Esophagus (tissue), 2 donors: ENCODE results near the gene ZDHHC3. TPM values are rescaled to one million over a fixed set of nuclear protein-coding genes. Genes with fewer than 3 reads are reported as not detected.
"Not testable (repeated sequence)": the region's sequence is repeated elsewhere in the genome, so short reads cannot be mapped to it uniquely, and the experiment has no call there.

Experiments
- H3K27ac ChIP-seq, 2 donors: one replicate each; pipeline ENCODE4 v1.5.1; 2013; ENCODE audit warnings: low read depth in 2 of 2, mild to moderate bottlenecking in 2 of 2, inconsistent platforms in 1 of 2, low read length in 1 of 2, moderate library complexity in 1 of 2
- H3K27me3 ChIP-seq, 2 donors: one replicate each; pipeline ENCODE4 v1.6.1; 2013; ENCODE audit warnings: low read length in 2 of 2, control low read depth in 1 of 2, mild to moderate bottlenecking in 1 of 2; ENCODE audit not compliant: insufficient read depth in 2 of 2, control insufficient read depth in 1 of 2
- H3K36me3 ChIP-seq, 2 donors: one replicate each; pipeline ENCODE4 v1.6.1; 2013; ENCODE audit warnings: low read length in 1 of 2; ENCODE audit not compliant: control insufficient read depth in 2 of 2, insufficient read depth in 2 of 2
- H3K4me1 ChIP-seq, 2 donors: one replicate each; pipeline ENCODE4 v1.6.1; 2013; ENCODE audit warnings: low read length in 1 of 2; ENCODE audit not compliant: control insufficient read depth in 2 of 2, insufficient read depth in 2 of 2
- H3K4me3 ChIP-seq, 2 donors: one replicate each; pipeline ENCODE4 v1.5.1; 2013; ENCODE audit warnings: low read length in 2 of 2, mild to moderate bottlenecking in 2 of 2, low read depth in 1 of 2, moderate library complexity in 1 of 2
- H3K9me3 ChIP-seq, 2 donors: one replicate each; pipeline ENCODE4 v1.6.1; 2013; ENCODE audit warnings: mild to moderate bottlenecking in 2 of 2, low read depth in 1 of 2, low read length in 1 of 2, moderate library complexity in 1 of 2; ENCODE audit not compliant: control insufficient read depth in 2 of 2, insufficient read depth in 1 of 2
- WGBS, 2 donors: extraction: QIAGEN DNeasy Blood & Tissue Kit; methylation state at CpG; one replicate each; pipeline ENCODE4 v1.1.7; 2013; 5-methylcytosine and 5-hydroxymethylcytosine counted together
- polyA plus RNA-seq, 2 donors: library from polyadenylated mRNA; stranded (reverse); fragments of 200-250 nt; gene quantifications; one replicate each; pipeline ENCODE4 v1.2.3, GENCODE V29; 2013
- donor health status: healthy with polysubstance abuse.
- donor health status: Bipolar disorder and iron deficiency.

The ZDHHC3 gene
- polyA plus RNA-seq, 2 donors, result 26.0 to 50.1 TPM

- Histone ChIP-seq H3K27ac (no peak overlapping the region), H3K4me1 (peaks cover 2 to 5% of the 10 kb centered on the region in 2 donors), H3K4me3 (no peak overlapping the region), H3K27me3 (no peaks in the 10 kb centered on the region), H3K9me3 (no peaks in the 10 kb centered on the region), H3K36me3 (peaks cover 7 to 11% of the 10 kb centered on the region in 2 donors)
- WGBS, 2 donors, result 98 to 99% methylated on average over 2 of the region's 2 CpGs
Measured at GRCh38 chr3:44988073-44988472, 12.1 kb upstream of the ZDHHC3 start.

GRCh38 chr3:44987332-44987731 is 11.4 kb upstream of the ZDHHC3 start:
- no peak overlapping the region for H3K27ac ChIP-seq
- H3K36me3 ChIP-seq, result peaks cover 7 to 11% of the 10 kb centered on the region in 2 donors
- H3K9me3 ChIP-seq, result no peaks in the 10 kb centered on the region
- WGBS, 2 donors, result 83 to 87% methylated on average over 6 of the region's 6 CpGs
- no peak overlapping the region for H3K4me3 ChIP-seq
- no peaks in the 10 kb centered on the region for H3K27me3 ChIP-seq
- peaks cover under 1 to 5% of the 10 kb centered on the region in 2 donors for H3K4me1 ChIP-seq

GRCh38 chr3:44986330-44986729 is 10.4 kb upstream of the ZDHHC3 start:
- not testable (repeated sequence) for H3K27me3 ChIP-seq, H3K4me3 ChIP-seq, H3K27ac ChIP-seq, H3K4me1 ChIP-seq, H3K9me3 ChIP-seq, H3K36me3 ChIP-seq
- 96 to 97% methylated on average over 14 of the region's 14 CpGs for WGBS, 2 donors

- H3K4me1 ChIP-seq, result peaks cover 0 to 8% of the 10 kb centered on the region in 2 donors
- H3K36me3 ChIP-seq, result no peaks in the 10 kb centered on the region
- no peaks in the 10 kb centered on the region for H3K9me3 ChIP-seq
- H3K4me3 ChIP-seq, result no peak overlapping the region
- H3K27me3 ChIP-seq, result no peaks in the 10 kb centered on the region
- WGBS, 2 donors, result 72 to 74% methylated on average over 2 of the region's 2 CpGs
- peak overlapping the region; percentile 34 to 81 for H3K27ac ChIP-seq
Measured at GRCh38 chr3:44984335-44984734, 8.4 kb upstream of the ZDHHC3 start.

GRCh38 chr3:44983484-44983941 is 7.5 kb upstream of the ZDHHC3 start:
- Histone ChIP-seq H3K27me3 (no peaks in the 10 kb centered on the region), H3K4me1 (peaks cover 0 to 8% of the 10 kb centered on the region in 2 donors), H3K9me3 (no peaks in the 10 kb centered on the region), H3K36me3 (no peaks in the 10 kb centered on the region), H3K27ac (peak overlapping the region; percentile 72 to 83), H3K4me3 (no peak overlapping the region)
- WGBS, 2 donors, result 46 to 49% methylated on average over 1 of the region's 1 CpG

- Histone ChIP-seq H3K27ac (peak overlapping the region; percentile 72 to 83), H3K4me1 (peaks cover 0 to 8% of the 10 kb centered on the region in 2 donors), H3K36me3 (no peaks in the 10 kb centered on the region)
Measured at GRCh38 chr3:44982817-44983216, 6.8 kb upstream of the ZDHHC3 start.

GRCh38 chr3:44981751-44982150 is 5.8 kb upstream of the ZDHHC3 start:
- no peaks in the 10 kb centered on the region for H3K9me3 ChIP-seq
- peaks cover 0 to 10% of the 10 kb centered on the region in 2 donors for H3K4me1 ChIP-seq
- no peaks in the 10 kb centered on the region for H3K27me3 ChIP-seq
- 80 to 86% methylated on average over 4 of the region's 4 CpGs for WGBS, 2 donors
- no peaks in the 10 kb centered on the region for H3K36me3 ChIP-seq
- no peak overlapping the region for H3K4me3 ChIP-seq
- H3K27ac ChIP-seq, result no peak overlapping the region

More at GRCh38 chr3:44982817-44983216, 6.8 kb upstream of the ZDHHC3 start:
- Histone ChIP-seq H3K27me3 (no peaks in the 10 kb centered on the region), H3K9me3 (no peaks in the 10 kb centered on the region), H3K4me3 (no peak overlapping the region)
- WGBS, 2 donors, result 69 to 79% methylated on average over 3 of the region's 3 CpGs

GRCh38 chr3:44981220-44981619 is 5.2 kb upstream of the ZDHHC3 start:
- Histone ChIP-seq H3K4me3 (no peak overlapping the region), H3K36me3 (no peaks in the 10 kb centered on the region), H3K9me3 (no peaks in the 10 kb centered on the region), H3K27ac (no peak overlapping the region), H3K27me3 (no peaks in the 10 kb centered on the region), H3K4me1 (peaks cover 0 to 10% of the 10 kb centered on the region in 2 donors)
- WGBS, 2 donors, result 86 to 93% methylated on average over 1 of the region's 1 CpG

- no peak overlapping the region for H3K27ac ChIP-seq
- H3K4me1 ChIP-seq, result peaks cover 0 to 11% of the 10 kb centered on the region in 2 donors
- H3K9me3 ChIP-seq, result no peaks in the 10 kb centered on the region
- 55 to 65% methylated on average over 4 of the region's 4 CpGs for WGBS, 2 donors
- peak overlapping the region in 1 of 2 donors; percentile 94 for H3K4me3 ChIP-seq
- no peaks in the 10 kb centered on the region for H3K36me3 ChIP-seq
- no peaks in the 10 kb centered on the region for H3K27me3 ChIP-seq
Measured at GRCh38 chr3:44974416-44974815, 1.6 kb downstream of the ZDHHC3 start.

- WGBS, 2 donors, result 61 to 75% methylated on average over 3 of the region's 3 CpGs
- H3K4me1 ChIP-seq, result peaks cover 2 to 15% of the 10 kb centered on the region in 2 donors
- H3K36me3 ChIP-seq, result no peaks in the 10 kb centered on the region
- H3K27me3 ChIP-seq, result no peaks in the 10 kb centered on the region
- no peaks in the 10 kb centered on the region for H3K9me3 ChIP-seq
- no peak overlapping the region for H3K4me3 ChIP-seq
- no peak overlapping the region for H3K27ac ChIP-seq
Measured at GRCh38 chr3:44970926-44971490, 5.0 kb downstream of the ZDHHC3 start.
